ENCODE results near the gene ACTG2. TPM values are rescaled to one million over a fixed set of nuclear protein-coding genes. Genes with fewer than 3 reads are reported as not detected.

Gene ACTG2
- total and polyA plus RNA-seq, 10 donors: 0.60 to 17.6 (median 4.3) TPM

DNA sequence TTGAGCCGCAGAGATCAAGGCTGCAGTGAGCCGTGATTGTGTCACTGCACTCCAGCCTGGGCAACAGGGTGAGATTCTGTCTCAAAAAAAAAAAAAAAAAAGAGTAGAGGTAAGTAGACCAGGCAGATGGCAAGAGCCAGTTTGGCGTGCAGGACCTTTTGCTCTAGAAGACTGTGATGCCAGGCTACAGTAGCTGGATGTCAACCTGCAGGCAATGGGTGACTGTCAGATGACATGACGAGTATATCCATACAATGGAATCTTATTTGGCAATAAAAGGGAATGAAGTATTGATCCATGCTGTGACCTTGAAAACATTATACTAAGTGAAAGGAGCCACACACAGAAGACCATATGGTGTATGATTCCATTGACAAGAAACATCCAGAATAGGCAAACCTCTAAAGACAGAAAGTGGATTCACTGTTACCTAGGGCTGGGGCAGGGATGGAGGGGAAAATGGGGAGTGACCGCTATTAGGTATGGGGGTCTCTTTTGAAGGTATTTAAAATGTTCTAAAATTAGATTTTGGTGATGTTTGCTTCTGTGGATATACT lies 22.7 kb downstream of the ACTG2 start:
- 92 to 96% (median 93%) methylated on average over 5 of the region's 5 CpGs for WGBS, 5 donors
- TF ChIP-seq POLR2AphosphoS5 (IDR thresholded peaks at IDR 0.05): no peak
- TF ChIP-seq, protein P1, sequence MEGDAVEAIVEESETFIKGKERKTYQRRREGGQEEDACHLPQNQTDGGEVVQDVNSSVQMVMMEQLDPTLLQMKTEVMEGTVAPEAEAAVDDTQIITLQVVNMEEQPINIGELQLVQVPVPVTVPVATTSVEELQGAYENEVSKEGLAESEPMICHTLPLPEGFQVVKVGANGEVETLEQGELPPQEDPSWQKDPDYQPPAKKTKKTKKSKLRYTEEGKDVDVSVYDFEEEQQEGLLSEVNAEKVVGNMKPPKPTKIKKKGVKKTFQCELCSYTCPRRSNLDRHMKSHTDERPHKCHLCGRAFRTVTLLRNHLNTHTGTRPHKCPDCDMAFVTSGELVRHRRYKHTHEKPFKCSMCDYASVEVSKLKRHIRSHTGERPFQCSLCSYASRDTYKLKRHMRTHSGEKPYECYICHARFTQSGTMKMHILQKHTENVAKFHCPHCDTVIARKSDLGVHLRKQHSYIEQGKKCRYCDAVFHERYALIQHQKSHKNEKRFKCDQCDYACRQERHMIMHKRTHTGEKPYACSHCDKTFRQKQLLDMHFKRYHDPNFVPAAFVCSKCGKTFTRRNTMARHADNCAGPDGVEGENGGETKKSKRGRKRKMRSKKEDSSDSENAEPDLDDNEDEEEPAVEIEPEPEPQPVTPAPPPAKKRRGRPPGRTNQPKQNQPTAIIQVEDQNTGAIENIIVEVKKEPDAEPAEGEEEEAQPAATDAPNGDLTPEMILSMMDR (IDR thresholded peaks at IDR 0.05 in 8 of 11, conservative IDR thresholded peaks at IDR 0.05 in 3 of 11): no peak
- TF ChIP-seq POLR2A (IDR thresholded peaks at IDR 0.05): no peak
- H3K4me1 ChIP-seq: no peaks in the 10 kb centered on the region
- no peaks in the 10 kb centered on the region for H3K27me3 ChIP-seq (replicated peaks in 1 of 7)
- intact Hi-C loops (cut with DNase I; ENCODE audit: low total_unique reads): no loop called here
- H3K9me3 ChIP-seq: no peaks in the 10 kb centered on the region
- H3K4me3 ChIP-seq: no peak overlapping the region
- no peak for DNase-seq
- H3K36me3 ChIP-seq: no peaks in the 10 kb centered on the region
- H3K27ac ChIP-seq: no peak overlapping the region

- no peaks in the 10 kb centered on the region for H3K36me3 ChIP-seq
- TF ChIP-seq POLR2A (IDR thresholded peaks at IDR 0.05) (no peak), POLR2AphosphoS5 (IDR thresholded peaks at IDR 0.05) (no peak)
- TF ChIP-seq, protein P1 (IDR thresholded peaks at IDR 0.05 in 8 of 11, conservative IDR thresholded peaks at IDR 0.05 in 3 of 11): no peak
- 44 to 93% (median 50%) methylated on average over 2 of the region's 2 CpGs for WGBS, 5 donors
- peaks cover 0 to 9% (median 0%) of the 10 kb centered on the region in 7 donors for H3K27me3 ChIP-seq (replicated peaks in 1 of 7)
- no peak overlapping the region for H3K4me3 ChIP-seq
- H3K4me1 ChIP-seq: peaks cover 0 to 9% (median 0%) of the 10 kb centered on the region in 6 donors
- H3K27ac ChIP-seq: no peak overlapping the region
- intact Hi-C loops (cut with DNase I; ENCODE audit: low total_unique reads): no loop called here
- DNase-seq: no peak
- no peaks in the 10 kb centered on the region for H3K9me3 ChIP-seq
Observed at GRCh38 chr2:73916666-73917065, 23.9 kb downstream of the ACTG2 start.

DNA sequence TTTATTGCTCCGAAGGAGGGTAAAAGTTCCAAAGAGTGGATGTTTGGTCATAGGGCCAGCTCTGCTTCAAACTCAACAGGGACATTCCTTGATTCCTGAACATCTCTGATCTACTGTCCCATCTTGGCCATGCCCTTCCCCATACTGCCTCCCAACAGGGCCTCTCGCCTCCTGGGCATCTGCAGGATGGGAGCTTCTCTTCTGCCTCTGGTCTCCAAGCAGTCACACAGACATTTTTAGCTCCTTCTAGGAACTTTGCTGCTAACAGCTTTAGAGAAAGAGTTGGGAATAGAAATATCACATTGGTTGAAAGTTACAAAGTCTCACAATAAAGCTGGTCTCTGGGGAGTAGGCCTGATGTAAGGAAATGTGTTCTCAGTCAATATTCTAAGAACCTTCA lies 24.5 kb downstream of the ACTG2 start:
- DNase-seq: no peak
- H3K36me3 ChIP-seq: no peaks in the 10 kb centered on the region
- WGBS, 5 donors: 38 to 100% (median 45%) methylated on average over 2 of the region's 2 CpGs
- TF ChIP-seq POLR2AphosphoS5 (IDR thresholded peaks at IDR 0.05): no peak
- TF ChIP-seq POLR2A (IDR thresholded peaks at IDR 0.05): no peak
- TF ChIP-seq, protein P1 (IDR thresholded peaks at IDR 0.05 in 8 of 11, conservative IDR thresholded peaks at IDR 0.05 in 3 of 11): no peak
- peaks cover 0 to 9% (median 0%) of the 10 kb centered on the region in 7 donors for H3K27me3 ChIP-seq (replicated peaks in 1 of 7)
- H3K27ac ChIP-seq: no peak overlapping the region
- H3K9me3 ChIP-seq: no peaks in the 10 kb centered on the region
- peaks cover 0 to 9% (median 0%) of the 10 kb centered on the region in 6 donors for H3K4me1 ChIP-seq
- intact Hi-C loops (cut with DNase I; ENCODE audit: low total_unique reads): no loop called here
- H3K4me3 ChIP-seq: no peak overlapping the region

DNA sequence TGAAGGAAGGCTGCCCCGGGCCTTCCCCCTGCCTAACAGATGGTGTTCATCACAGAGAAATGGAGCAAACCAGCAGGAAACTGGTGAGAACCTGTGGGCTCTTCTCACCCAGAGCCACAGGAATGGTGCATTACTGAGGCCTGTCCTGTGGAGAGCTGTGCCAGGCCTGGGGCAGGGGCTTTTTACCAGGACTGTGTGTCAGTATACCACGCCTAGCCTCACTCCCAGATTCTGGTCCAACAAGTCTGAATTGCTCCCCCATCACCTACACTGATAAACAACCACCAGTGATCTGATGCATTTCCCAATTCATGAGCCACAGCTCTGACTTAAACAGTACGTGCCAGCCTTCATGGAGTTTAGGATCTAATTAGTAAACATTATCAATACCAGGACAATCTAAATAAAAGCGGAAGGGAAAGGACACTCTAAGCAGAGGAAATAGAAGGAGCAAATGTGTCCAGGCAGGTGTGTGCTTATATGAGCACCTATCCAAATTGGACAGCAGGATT lies 24.9 kb downstream of the ACTG2 start:
- WGBS, 5 donors: 72 to 81% (median 80%) methylated on average over 4 of the region's 4 CpGs

More for the DNA sequence above, 24.9 kb downstream of the ACTG2 start:
- DNase-seq: no peak
- no peak overlapping the region for H3K27ac ChIP-seq
- no peaks in the 10 kb centered on the region for H3K9me3 ChIP-seq
- intact Hi-C loops (cut with DNase I; ENCODE audit: low total_unique reads): no loop called here
- no peak overlapping the region for H3K4me3 ChIP-seq
- TF ChIP-seq POLR2AphosphoS5 (IDR thresholded peaks at IDR 0.05): no peak
- no peak for TF ChIP-seq POLR2A (IDR thresholded peaks at IDR 0.05)
- TF ChIP-seq, protein P1 (IDR thresholded peaks at IDR 0.05 in 8 of 11, conservative IDR thresholded peaks at IDR 0.05 in 3 of 11): no peak
- H3K27me3 ChIP-seq (replicated peaks in 1 of 7): peaks cover 0 to 9% (median 0%) of the 10 kb centered on the region in 7 donors
- peaks cover 0 to 9% (median 0%) of the 10 kb centered on the region in 6 donors for H3K4me1 ChIP-seq
- H3K36me3 ChIP-seq: no peaks in the 10 kb centered on the region

Data from spleen (tissue), 11 donors.